Fibroblast of skin of left quadriceps (primary cell): ENCODE data around the gene SLC35D3.
"Not testable (repeated sequence)": the region's sequence is repeated elsewhere in the genome, so short reads cannot be mapped to it uniquely, and the experiment has no call there.

Experiments
- DNase-seq, 2 experiments: peaks; one replicate each; pipeline ENCODE4 v3.0.0-alpha.2; 2013; ENCODE audit warnings: low read depth in 2 of 2

The SLC35D3 gene, protein sequence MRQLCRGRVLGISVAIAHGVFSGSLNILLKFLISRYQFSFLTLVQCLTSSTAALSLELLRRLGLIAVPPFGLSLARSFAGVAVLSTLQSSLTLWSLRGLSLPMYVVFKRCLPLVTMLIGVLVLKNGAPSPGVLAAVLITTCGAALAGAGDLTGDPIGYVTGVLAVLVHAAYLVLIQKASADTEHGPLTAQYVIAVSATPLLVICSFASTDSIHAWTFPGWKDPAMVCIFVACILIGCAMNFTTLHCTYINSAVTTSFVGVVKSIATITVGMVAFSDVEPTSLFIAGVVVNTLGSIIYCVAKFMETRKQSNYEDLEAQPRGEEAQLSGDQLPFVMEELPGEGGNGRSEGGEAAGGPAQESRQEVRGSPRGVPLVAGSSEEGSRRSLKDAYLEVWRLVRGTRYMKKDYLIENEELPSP

DNA sequence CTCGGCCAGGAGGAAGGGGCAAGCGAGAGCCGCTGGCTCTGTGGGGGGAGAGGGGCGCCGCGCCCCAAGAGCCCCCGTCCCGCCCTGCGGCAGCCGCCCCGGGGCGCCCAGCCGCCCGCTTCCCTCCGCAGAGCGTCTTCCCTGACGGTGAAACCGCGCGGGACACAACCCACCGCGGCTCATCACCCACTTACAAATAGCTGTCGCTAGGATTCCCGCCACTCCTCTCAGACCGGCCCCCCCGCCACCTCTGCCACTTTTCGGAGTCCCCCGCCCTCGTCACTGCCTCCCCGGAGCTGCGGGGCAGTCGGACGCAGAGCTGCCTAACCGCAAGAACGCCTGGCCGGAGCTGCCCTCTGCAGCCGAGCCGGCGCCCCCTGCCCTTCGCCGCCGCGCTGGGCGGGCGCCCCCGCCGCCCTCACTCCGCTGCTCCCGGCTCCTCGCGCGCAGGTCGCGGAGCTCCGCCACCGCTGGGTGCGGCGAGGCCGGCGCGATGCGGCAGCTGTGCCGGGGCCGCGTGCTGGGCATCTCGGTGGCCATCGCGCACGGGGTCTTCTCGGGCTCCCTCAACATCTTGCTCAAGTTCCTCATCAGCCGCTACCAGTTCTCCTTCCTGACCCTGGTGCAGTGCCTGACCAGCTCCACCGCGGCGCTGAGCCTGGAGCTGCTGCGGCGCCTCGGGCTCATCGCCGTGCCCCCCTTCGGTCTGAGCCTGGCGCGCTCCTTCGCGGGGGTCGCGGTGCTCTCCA is at the start of gene SLC35D3:
Gene SLC35D3, plus strand, starts transcription at position 366 of the 749 bp plus-strand sequence. Its CDS starts 128 bp downstream, at position 494.
- no peak for DNase-seq

DNA sequence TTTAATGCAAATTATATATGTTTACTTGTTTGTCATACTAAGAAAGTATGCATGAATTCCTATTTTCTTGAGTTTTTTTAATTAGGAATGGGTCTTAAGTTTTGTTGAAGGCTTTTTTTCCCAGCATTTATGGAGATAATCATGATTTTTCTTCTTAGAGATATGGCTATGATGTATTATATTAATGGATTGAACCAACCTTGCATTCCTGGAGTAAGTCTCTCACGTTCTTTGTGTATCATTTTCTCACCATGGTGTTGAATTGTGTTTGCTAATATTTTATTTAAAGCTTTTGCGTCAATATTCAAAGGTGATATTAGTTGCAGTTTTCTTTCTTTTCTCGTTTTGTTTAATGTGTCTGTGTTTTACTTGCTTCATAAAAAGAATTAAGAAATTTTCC is 48.4 kb upstream of the SLC35D3 start:
- DNase-seq: no peak

DNA sequence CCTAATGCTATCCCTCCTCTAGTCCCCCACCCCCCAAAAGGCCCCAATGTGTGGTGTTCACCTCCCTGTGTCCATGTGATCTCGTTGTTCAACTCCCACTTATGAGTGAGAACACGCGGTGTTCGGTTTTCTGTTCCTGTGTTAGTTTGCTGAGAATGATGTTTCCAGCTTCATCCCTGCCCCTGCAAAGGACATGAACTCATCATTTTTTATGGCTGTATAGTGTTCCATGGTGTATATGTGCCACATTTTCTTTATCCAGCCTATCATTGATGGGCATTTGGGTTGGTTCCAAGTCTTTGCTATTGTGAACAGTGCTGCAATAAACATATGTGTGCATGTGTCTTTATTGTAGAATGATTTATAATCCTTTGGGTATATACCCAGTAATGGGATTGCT is 45.6 kb upstream of the SLC35D3 start:
- not testable (repeated sequence) for DNase-seq

DNA sequence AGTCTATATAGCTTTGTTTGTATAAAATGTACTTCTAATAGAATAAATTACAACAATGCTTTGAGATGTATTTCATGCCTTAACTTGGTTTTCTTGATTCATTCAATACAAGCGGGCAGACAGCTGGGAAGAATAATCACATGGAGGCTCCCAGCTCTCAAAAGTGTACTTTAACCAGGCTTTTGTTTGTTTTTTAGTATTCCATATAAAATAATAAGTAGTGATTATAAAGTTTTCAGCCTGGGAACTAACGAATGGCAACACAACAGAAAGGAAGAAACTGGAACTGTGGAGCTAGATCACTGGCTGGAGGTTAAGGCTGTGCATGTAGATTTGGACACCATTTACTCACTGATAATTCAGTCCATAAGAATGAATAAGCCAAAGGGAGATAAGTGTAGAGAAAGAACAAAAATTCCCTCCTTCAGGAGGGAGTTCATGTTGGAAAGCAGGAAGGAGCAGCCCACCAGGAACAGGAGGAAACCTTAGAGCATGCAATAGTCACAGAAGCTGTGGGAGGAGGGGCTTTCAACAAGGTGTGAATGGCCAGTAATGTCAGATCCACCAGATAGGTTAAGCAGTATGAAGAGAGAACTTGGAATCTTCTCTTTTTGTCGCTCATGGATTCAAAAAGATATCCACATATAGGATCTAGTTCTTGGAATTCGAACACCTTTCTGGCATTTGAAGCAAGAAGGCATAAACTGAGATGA is 41.2 kb upstream of the SLC35D3 start:
- DNase-seq: no peak

DNA sequence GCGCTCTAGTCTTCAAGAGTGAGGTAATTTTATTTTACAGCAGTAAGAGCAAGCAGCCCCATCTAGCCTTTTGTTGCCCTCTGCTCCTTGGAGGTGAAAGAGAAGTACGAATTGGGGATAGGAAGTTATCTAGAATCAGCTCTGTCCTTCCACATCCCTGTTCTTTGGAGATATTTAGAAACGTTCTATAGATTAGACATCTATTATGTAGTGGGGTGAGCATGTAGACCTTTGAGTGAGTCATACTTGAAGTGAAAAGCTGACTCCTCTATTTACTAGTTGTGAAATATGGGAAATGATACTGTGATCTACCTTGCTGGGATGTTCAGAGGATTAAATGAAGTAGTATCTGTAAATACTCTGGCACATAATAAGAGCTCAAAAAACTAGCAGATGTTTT is 36.0 kb upstream of the SLC35D3 start:
- no peak for DNase-seq

DNA sequence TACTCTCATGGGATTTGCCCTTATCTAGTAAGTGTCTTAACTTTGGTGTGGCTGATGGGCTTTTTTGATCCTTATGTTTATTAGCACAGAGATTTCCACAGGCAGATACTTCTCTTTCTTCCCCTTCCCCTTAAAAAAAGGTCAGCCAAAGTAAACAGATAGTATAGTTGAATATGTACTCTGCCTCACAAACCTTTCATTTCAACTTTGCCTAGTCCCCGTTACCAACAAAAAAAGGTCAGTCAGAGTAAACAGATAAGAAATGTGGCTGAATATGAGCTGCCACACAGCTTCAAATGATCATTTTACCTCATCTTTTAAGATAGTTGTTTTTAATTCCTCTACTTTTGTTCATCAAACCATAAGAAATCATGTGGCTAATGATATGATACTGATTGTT is 34.1 kb upstream of the SLC35D3 start:
- DNase-seq: no peak

DNA sequence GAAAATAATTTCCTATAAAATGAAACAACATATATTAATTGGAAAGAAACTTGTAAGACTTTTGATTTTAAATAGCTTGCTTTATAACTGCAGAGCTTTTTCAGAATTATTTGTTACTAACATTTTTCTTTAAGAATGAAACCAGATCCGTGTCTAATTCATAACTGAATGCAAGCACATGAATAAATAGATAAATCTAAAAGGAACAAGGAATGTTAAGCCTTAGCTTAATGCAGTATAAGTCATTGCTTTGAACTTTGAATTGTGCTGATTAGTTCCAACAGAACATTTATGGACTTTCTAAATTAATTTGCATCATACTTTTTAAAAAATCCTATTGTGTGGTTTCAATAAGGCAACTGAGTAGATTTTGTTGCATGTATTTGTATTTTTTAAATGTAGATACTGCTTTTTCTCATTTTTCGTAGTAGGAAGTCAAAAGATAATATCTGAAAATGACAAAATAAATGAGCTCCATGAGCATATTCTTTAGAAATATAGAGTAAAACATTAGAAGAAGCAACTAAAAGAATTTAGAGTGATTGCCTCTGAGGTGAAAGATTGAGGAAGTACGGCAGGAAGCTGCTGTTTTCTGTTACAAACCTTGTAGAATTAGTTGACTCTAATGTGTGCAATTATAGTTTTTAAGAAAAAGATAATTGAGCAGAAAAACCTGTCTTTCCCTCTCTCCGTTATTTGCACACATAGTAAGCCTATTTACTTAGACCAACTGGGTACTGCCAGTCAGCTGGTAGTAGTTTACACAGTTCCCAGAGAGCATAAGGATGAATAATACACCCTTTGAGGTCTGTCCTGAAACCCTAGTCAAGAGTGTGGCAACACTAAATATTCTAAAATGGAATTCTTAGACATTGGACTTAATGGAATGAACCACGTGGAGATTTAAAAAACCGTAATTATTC is 32.6 kb upstream of the SLC35D3 start:
- no peak for DNase-seq

DNA sequence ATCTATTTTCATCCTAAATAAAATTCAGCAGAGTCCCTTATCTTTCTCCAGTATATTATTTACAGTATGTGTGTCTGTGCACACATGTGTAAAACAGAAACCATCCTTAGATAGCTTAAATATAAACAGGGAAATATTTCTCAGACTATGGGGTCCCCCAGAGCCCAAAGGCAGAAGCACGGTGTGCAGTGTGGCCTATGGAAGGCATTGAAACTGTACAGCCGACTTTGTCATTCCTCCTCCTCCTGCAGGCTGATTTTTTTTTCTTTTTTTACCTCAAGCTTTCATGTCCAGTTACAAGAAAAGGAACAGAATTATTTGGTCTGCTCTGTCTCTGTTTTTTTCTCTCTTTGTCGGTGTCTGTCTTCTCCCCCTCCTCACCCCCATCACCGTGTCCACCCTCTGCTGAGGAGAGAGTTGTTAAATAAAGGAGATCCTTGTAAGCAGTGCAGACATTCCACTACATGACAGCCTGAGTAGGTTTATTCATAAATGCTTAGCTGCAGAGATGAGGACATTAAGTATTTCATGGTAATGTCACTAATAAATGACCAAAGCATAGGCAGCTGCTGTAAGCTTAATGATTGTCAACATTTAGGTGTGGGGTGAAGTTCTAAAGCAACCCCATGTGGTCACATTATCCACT is 31.8 kb upstream of the SLC35D3 start:
- DNase-seq: no peak

DNA sequence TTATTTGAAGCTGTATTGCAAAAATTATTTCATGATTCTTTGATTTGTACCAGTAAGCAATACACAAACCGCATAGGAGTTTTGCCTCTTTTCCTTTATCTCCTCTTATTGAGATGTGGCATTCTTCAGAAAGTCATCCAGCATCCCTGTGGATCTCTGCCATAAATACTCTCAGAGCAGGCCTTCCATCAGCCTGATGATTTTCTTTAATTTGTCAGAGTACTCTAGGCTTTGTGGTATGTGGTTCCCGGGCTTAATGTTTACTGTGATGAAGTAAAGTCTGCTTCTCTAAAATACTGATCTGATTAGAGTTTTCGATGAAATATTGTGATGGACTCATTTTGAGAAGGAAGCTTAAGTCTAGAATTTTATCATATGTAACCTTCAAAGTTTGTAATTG is 31.1 kb upstream of the SLC35D3 start:
- DNase-seq: no peak

DNA sequence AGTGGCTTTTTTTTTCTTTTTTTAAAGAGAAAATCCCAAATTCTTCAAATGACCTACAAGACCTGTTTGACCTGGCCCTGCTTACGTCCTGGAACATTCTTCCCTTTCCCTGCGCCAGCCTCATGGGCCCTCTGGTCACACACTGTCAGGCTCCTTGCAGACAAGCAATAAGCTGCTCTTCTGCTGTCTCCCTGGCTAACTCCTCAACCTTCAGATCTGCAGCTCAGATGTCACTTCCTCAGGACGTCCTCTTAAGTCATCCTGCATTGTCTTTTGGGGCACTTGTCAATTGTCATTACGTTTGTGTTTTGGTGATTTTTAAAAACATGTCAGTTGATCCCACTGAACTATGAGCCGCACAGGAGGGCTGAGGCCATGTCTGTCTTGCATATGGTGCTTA is 28.9 kb upstream of the SLC35D3 start:
- DNase-seq: no peak

DNA sequence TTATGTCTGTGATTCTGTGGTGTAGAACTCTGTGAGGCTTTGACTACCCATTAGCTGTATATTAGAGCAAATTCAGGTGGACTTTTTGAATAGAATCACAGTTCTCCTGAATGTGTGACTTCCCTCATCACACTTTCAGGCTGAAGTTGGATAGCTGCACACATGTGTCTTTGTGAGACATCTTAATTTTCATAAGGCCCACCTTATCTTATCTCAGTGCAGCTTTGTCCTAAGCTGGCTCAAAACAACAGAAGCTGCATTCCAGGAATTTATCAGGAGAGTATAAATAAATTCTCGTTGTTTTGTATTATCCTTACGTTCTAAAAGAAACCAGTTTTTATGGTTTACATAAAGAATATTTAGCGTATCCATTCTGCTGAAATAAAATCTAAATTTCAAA is 26.2 kb upstream of the SLC35D3 start:
- no peak for DNase-seq

DNA sequence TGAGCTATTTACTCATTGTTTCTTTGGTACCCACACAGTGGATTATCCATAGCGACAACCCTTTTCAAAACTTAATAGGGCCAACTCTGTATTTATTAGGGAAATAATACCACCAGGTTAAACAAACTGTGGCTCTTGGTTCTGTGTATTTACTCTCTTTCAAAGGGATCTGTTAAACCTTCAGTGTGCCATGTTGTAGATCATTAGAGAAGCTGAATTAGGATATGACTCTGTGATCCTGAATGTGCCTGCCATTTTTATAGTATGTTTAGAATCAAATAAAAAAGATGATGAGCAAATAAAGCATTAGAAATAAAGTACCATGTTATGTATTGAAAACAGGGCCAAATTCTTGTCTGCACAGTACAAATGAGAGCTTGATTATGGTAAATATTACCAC is 25.0 kb upstream of the SLC35D3 start:
- no peak for DNase-seq

DNA sequence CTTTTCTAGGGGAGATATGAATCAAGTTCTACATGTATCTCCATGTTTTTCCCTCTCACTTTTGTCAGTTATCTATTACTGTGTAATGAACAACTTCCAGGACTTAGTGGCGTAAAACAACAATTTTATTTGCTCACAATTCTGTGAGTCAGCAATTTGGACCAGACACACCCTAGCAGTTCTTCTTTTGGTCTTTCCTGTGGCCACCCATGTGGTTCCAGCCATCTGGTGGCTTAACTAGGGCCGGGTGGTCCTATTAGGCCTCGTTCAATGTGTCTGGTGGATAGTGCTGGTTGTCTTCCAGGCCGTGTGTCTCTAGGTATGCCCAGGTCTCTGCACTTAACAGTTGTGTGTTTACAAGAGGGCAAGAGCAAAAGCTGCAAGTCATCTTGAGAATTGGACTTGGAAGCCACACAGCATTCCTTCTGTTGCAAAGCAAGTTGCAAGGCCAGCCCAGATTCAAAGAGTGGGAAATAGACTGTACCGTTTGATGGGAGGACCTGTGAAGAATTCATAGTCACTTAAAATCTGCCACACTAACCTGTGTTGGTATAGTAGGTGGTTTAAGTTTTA is 20.8 kb upstream of the SLC35D3 start:
- no peak for DNase-seq

DNA sequence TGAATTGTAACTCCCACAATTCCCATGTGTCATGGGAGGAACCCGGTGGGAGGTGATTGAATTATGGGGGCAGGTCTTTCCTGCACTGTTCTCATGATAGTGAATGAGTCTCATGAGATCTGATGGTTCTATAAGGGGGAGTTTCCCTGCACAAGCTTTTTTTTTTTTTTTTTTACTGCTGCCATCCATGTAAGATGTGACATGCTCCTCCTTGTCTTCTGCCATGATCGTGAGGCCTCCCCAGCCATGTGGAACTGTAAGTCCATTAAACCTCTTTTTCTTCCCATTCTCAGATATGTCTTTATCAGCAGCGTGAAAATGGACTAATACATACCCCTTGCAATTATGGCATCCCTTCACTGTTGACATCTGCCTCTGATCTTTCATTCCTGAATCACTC is 17.6 kb upstream of the SLC35D3 start:
- not testable (repeated sequence) for DNase-seq

DNA sequence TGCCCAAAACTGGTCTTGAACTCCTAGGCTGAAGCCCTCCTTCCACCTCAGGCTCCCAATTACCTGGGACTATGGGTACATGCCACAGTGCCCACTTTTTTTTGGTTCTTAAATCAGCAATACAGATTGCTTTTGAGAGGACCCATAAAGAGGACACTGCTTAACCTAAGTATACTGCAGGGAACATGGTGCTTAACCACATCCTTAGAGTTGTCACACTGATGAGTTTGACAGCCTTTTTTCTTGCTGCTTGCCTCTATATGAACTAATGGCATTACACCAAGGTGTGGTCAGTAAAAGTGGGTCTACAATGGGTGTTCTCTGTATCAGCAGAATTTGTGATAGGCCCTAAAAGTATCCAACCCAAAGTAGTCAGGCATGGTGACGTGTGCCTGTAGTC is 7.2 kb upstream of the SLC35D3 start:
- DNase-seq: no peak

DNA sequence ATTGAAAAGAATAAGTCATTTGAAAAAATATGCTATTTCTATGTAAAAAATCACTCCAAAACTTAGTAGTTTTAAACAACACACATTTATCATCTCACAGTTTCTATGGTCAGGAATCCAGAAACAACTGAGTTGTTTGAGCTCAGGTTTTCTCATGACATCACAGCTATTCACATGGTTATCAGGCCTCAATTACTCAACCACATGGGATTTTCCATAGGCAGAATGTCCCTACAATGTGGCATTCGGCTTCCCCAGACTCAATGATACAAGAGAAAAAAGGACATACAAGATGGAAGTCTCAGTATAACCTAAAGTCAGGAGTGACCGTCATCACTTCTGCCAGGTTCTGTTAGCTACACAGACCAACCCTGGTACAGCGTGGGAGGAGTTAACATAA is 3.4 kb upstream of the SLC35D3 start:
- no peak for DNase-seq

DNA sequence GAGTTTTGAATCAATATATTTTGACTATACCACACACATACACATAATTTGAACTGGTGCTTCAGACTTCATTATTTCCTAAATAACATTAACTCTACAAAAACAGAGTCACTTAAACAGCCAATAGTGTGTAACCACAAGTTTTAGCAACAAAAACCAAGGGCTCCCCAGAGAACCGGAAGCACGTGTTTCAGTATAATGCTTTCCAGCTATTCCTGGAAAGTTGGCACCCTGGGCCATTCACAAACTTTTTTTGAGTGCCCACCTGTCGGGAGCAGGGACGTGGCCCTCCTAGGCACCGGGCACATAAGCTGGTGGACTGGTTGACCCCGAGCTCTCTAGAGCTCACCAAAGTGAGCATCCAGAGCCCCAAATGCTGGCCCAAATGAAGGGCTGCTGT is 1.9 kb upstream of the SLC35D3 start:
- DNase-seq: no peak

DNA sequence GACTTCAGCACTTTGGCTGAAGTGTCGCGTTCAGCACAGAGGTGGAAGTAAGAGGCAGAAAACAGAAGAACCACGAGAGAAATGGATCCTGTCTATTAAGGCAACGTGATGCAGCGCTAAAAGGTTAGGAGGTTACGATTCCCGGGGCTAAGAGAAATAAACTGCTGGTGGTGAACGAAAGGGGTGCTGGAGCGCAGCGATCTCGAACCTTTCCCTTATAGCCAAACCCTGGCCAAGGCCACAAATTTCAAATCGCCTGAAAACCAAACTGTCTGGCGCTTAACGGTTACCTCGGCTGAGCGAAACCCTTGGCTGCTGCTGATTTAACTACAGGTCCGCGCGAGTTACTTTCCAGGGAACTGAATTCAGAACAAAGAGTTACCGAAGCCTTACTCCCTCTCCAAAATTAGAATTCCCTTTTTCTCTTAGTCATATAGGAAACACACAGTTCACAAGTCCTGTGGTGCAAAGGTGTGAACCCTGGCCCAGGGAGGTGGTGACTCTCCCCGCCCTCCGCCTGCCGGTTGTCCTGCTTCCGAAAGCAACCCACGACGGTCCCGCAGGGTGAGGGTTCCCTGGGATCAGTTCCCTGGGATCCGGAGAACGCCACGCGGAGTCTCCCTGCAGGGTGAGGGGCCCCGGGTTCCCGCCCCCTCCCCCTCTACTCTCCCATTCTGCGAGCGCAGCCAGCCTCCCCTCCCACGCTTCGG is 1.3 kb upstream of the SLC35D3 start:
- no peak for DNase-seq

DNA sequence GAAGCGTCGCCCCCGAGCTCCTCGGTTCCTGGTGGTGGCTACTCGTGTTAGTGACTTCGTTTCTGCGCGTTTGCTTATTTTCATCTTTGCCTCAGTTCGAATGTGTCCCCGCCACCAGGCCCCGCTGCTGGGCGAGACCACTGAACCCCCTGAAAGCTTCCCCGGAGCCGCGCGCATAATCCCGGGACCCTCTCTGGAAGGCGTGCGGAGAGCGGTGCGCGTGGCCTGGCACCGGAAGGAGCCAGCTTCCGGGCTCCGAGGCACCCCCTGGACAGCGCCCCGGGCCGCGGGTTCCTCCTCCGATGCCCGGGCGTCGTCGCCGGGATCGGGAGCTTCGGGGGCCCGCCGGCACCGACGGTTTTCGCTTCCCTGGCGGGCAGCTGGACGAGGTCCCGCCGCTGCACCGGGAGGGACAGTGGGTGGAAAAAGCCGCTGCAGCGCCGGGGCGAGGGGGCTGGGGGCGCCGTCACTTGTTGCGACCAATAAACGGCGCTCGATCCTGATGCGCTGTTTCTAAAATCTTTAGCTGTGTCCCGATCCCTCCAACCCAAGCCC is 643 bp upstream of the SLC35D3 start:
- no peak for DNase-seq

DNA sequence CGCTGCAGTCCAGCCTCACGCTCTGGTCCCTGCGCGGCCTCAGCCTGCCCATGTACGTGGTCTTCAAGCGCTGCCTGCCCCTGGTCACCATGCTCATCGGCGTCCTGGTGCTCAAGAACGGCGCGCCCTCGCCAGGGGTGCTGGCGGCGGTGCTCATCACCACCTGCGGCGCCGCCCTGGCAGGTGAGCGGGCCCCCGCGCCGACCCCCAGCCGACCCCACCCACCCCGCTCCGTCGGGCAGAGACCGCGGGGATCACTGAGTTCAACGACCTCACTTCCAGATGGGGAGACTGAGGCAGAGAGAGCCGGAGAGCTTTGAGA is 545 bp downstream of the SLC35D3 start:
- no peak for DNase-seq
